Epithelial cell of proximal tubule (primary cell): ENCODE measurements around the gene LRCOL1. TPM values are rescaled to one million over a fixed set of nuclear protein-coding genes. Genes with fewer than 3 reads are reported as not detected.

ENCODE experiments used
- DNase-seq: peaks from one replicate; pipeline ENCODE4 v3.0.0-alpha.2; 2011; ENCODE audit warnings: low read depth
- H3K4me3 ChIP-seq: 2 replicates; pipeline ENCODE4 v1.5.1; 2011; ENCODE audit warnings: low read depth, mild to moderate bottlenecking, low read length
- total RNA-seq: library from RNA; depleted of rRNA; stranded (reverse); fragments of >200 nt; gene quantifications from 2 replicates; pipeline ENCODE4 v1.2.3, GENCODE V29; 2015
- TF ChIP-seq, protein P1 (sequence below): conservative IDR thresholded peaks from 2 replicates; pipeline ENCODE4 v1.5.1; 2012; ENCODE audit warnings: low read depth, mild to moderate bottlenecking, low read length

The LRCOL1 gene
- total RNA-seq, 1 donor from 2014 or later, result not detected

DNA sequence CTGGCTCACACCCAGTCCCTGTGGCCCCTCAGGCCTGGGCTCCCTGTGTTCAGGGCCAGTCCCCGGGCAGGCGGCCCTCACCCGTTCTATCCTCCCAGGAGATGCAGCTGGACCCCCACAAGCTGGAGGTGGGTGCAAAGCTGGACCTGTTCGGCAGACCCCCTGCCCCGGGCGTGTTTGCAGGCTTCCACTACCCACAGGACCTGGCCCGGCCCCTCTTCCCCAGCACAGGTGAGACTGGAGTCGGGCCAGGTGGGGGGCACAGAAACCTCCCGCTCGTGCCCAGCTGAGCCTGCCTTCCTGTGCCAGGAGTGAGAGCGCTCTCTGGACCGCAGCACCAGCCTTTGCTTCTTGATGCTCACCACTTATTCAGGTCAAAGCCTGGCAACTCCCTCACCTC is 33.7 kb downstream of the LRCOL1 start:
- TF ChIP-seq, protein P1, sequence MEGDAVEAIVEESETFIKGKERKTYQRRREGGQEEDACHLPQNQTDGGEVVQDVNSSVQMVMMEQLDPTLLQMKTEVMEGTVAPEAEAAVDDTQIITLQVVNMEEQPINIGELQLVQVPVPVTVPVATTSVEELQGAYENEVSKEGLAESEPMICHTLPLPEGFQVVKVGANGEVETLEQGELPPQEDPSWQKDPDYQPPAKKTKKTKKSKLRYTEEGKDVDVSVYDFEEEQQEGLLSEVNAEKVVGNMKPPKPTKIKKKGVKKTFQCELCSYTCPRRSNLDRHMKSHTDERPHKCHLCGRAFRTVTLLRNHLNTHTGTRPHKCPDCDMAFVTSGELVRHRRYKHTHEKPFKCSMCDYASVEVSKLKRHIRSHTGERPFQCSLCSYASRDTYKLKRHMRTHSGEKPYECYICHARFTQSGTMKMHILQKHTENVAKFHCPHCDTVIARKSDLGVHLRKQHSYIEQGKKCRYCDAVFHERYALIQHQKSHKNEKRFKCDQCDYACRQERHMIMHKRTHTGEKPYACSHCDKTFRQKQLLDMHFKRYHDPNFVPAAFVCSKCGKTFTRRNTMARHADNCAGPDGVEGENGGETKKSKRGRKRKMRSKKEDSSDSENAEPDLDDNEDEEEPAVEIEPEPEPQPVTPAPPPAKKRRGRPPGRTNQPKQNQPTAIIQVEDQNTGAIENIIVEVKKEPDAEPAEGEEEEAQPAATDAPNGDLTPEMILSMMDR, result no peak
- H3K4me3 ChIP-seq, result no peak overlapping the region

DNA sequence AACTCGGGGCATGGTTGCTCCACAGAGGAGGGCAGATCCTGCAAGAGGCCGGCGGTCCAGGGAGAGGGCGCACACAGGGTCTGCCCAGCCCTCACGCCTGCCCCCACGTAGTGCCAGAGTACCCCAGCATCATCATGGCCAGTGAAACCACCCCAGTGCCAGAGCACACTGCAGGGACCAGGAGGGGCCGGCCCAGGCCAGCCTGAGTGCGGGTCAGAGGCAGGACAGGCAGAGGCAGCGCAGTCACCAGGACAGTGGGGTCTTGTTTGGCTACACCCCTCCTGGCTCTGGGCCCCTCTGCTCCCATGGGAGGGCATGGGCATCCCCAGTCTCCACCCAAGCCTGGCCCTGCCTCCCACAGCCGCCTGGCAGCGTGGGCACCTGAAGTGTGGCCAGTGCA is 34.7 kb downstream of the LRCOL1 start:
- H3K4me3 ChIP-seq, result no peak overlapping the region
- DNase-seq, result no peak
- TF ChIP-seq, protein P1, result no peak

More for the DNA sequence above, 33.7 kb downstream of the LRCOL1 start:
- no peak for DNase-seq

DNA sequence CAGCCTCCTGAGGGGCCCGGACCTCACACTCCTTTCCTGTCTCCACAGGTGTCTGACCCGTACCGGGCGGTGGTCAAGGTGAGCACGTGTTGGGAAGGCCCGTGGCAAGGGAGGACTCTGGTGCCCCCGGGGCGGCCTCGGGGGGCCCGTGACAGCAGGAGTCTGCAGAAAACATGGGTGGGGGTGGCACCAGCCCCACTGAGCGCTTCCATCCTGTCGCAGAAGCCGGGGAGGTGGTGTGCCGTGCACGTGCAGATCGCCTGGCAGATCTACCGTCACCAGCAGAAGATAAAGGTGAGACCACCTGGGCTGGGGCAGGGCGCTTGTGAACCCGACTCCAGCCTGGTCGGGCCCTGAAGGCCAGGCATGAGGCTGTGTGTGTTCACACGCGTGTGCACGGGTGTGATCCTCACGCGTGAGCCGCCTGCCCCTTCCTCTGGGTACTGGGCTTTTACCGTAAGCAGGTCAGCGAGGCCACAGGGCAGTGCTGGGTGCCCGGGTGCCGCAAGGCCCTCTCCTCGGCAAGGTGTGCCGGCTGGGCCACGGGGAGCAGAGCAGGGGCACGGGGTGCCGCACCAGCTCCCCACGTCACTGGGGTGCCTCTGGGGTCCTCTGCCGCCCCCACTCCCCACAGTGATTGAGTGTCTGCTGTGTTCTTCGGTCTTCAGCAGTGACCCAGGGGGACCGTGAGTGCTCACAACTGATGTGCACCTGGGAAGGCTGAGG is 35.9 kb downstream of the LRCOL1 start:
- H3K4me3 ChIP-seq, result no peak overlapping the region
- TF ChIP-seq, protein P1, result no peak
- DNase-seq, result no peak

DNA sequence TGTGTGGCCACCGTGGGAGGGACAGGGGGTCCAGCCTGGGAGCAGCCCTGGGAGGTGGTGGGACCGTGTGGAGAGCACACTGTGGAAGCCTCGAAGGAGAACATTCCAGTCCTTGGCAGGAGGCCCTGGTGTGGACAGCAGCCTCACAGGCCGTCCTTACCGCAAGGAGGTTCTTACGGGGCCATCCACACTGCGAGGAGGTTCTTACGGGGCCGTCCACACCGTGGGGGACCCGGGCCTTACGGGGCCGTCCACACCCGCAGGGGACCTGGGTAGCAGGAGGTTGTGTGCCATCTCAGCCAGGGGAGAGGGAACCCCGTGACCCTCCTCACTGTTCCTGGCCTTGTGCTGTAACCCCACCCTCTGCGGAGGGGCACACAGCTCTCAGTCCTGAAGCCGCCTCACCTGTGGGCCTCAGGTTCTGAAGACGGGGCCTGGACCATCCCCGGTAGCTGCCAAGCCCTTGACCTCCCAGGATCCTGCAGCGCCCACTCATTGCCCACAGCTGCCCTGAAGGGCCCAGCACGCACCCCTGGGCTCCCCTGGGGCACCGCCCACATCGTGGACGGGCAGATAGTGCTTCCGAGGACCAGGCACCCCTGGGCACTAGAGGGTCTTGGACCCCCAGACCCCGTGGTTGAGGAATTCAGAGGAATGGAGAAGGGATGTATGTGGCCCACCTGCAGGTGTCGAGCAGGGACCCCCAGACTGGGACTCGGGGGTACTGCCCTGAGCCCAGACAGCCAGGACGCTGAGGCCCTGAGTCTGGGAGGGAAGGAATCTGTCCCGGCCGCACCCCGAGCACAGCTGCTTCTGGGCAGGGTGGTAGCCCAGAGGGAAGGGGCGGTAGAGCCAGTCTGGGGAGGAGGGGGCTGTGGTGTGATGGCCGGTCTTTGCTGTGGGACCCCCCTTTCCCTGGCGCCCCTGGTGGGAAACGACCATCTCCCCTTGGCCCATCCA is 37.3 kb downstream of the LRCOL1 start:
- H3K4me3 ChIP-seq, result no peak overlapping the region
- no peak for DNase-seq
- TF ChIP-seq, protein P1, result no peak

DNA sequence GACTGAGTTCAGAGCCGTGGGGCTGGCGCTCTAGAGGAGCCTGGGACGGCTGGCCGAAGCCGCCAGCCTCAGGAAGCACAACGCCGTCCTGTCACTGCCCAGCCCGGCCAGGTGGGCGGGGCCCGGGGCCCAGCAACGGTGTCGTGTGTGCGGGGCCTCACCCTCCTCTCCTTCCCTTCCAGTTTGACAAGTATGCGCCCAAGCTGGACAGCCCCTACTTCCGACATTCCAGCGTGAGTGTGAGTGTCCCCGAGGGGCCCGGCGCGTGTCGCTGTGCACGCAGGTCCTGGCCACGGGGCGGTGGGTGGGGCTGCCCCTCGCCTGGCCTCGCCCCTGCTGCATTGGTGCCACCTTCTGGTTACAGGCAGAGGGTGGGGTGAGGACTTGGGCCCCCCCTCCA is 38.3 kb downstream of the LRCOL1 start:
- no peak overlapping the region for H3K4me3 ChIP-seq
- no peak for DNase-seq
- TF ChIP-seq, protein P1, result no peak

DNA sequence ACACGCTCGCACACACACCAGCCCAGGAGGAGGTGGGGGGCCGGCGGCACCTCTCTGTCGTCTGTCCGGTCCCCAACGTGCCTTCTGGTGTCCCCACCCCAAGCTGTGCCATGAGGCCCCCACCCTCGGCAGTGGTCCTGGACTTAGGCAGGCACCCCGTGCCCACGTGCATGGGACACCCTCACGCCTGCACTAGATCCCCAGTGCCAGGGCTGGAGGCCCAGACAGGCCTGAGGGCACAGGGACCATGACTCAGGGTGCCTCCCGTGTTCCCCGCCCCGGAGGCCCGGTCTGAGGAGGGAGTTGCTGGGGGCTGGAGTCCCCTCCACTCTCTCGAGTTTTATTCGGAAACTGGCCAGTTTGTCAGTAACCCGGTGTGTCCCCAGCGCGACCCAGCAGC is 38.8 kb downstream of the LRCOL1 start:
- no peak overlapping the region for H3K4me3 ChIP-seq
- no peak for DNase-seq
- TF ChIP-seq, protein P1, result no peak
